Natural killer cell treated with Interleukin-12 subunit alpha and Interleukin-12 subunit beta and Interleukin-15 and Interleukin-18, amount 100 ng/mL, for 72 hours (primary cell): Measurements from ENCODE around the gene LONRF3. TPM values are rescaled to one million over a fixed set of nuclear protein-coding genes. Genes with fewer than 3 reads are reported as not detected.
"Not testable (repeated sequence)": the region's sequence is repeated elsewhere in the genome, so short reads cannot be mapped to it uniquely, and the experiment has no call there.

Experiments used
- ATAC-seq, 2 donors: fragments of 150-1000 bp; cut with Tn5 transposase in 1 of 2; sonication (Bioruptor Pico), chemical (Tn5 transposase) in 1 of 2; 2 replicates each; pipeline ENCODE4 v1.10.0; 2021
- DNase-seq: peaks from one replicate; pipeline ENCODE4 v3.0.0; 2022; ENCODE audit warnings: low spot score
- H3K27ac Mint-ChIP-seq, 2 donors: 1 replicate in 1 of 2; 2 replicates in 1 of 2; pipeline ENCODE4 v1.8.0; 2022; ENCODE audit warnings: mixed read lengths in 2 of 2, mild to moderate bottlenecking in 1 of 2, moderate library complexity in 1 of 2
- H3K27me3 Mint-ChIP-seq, 2 donors: 1 replicate in 1 of 2; 2 replicates in 1 of 2; pipeline ENCODE4 v1.8.0; 2022; ENCODE audit warnings: mixed read lengths in 2 of 2
- H3K36me3 Mint-ChIP-seq: one replicate; pipeline ENCODE4 v1.8.0; 2022; ENCODE audit warnings: mixed read lengths
- H3K4me1 Mint-ChIP-seq, 2 donors: 1 replicate in 1 of 2; 2 replicates in 1 of 2; pipeline ENCODE4 v1.8.0; 2022; ENCODE audit warnings: low read depth in 2 of 2, mixed read lengths in 2 of 2, mild to moderate bottlenecking in 1 of 2
- H3K4me3 Mint-ChIP-seq: one replicate; pipeline ENCODE4 v1.8.0; 2022; ENCODE audit warnings: mixed read lengths
- H3K9me3 Mint-ChIP-seq: 2 replicates; pipeline ENCODE4 v1.8.0; 2022; ENCODE audit warnings: mixed read lengths
- total RNA-seq, 2 donors: library from RNA; stranded (reverse); gene quantifications; one replicate each; pipeline ENCODE4 v1.2.3, GENCODE V29; 2022

Gene LONRF3
- total RNA-seq, 2 donors from 2014 or later, result 5.8 to 8.0 TPM

DNA sequence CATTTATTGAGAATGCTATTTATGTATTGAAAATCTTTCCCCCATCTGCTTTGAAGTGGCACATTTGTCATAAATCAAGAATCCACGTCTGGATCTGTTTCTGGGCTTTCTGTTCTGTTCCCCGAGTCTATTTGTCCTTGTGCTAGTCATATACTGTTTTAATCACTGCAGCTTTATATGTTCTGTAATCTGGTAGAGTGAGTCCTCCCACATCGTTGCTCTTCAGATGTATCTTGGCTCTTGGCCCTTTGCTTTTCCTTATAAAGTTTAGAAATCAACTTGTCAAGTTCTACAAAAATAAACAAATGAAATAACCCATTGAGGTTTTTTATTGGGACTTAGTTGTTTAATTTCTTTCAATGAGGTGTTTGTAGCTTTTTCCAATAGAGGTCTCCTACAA lies 29.0 kb downstream of the LONRF3 start:
- no peak for ATAC-seq
- Mint-ChIP-seq H3K36me3 (no peaks in the 10 kb centered on the region), H3K27ac (no peak overlapping the region), H3K9me3 (no peaks in the 10 kb centered on the region), H3K27me3 (peaks cover 0 to 2% of the 10 kb centered on the region in 2 donors), H3K4me3 (no peak overlapping the region), H3K4me1 (peaks cover 0 to 8% of the 10 kb centered on the region in 2 donors)
- no peak for DNase-seq

- ATAC-seq (peak; percentile 71 to 85), DNase-seq (peak; percentile 65)
- Mint-ChIP-seq H3K9me3 (no peaks in the 10 kb centered on the region), H3K27ac (no peak overlapping the region), H3K4me3 (no peak overlapping the region), H3K36me3 (no peaks in the 10 kb centered on the region), H3K27me3 (peaks cover 0 to 2% of the 10 kb centered on the region in 2 donors), H3K4me1 (peaks cover 0 to 8% of the 10 kb centered on the region in 2 donors)
These were observed 30.6 kb downstream of the LONRF3 start for GRCh38 chrX:119004920-119005524.

GRCh38 chrX:119007189-119007770 lies 32.9 kb downstream of the LONRF3 start:
- no peaks in the 10 kb centered on the region for H3K36me3 Mint-ChIP-seq
- no peak for ATAC-seq

GRCh38 chrX:119008110-119008744 lies 33.8 kb downstream of the LONRF3 start:
- DNase-seq (no peak), ATAC-seq (no peak)
- no peak overlapping the region for H3K4me3 Mint-ChIP-seq
- H3K9me3 Mint-ChIP-seq, result no peaks in the 10 kb centered on the region
- H3K4me1 Mint-ChIP-seq, result peaks cover 0 to 4% of the 10 kb centered on the region in 2 donors
- no peaks in the 10 kb centered on the region for H3K27me3 Mint-ChIP-seq
- H3K27ac Mint-ChIP-seq, result no peak overlapping the region
- no peaks in the 10 kb centered on the region for H3K36me3 Mint-ChIP-seq

More at GRCh38 chrX:119007189-119007770, 32.9 kb downstream of the LONRF3 start:
- no peaks in the 10 kb centered on the region for H3K27me3 Mint-ChIP-seq
- H3K9me3 Mint-ChIP-seq, result no peaks in the 10 kb centered on the region
- no peak overlapping the region for H3K27ac Mint-ChIP-seq
- peaks cover 0 to 4% of the 10 kb centered on the region in 2 donors for H3K4me1 Mint-ChIP-seq
- H3K4me3 Mint-ChIP-seq, result no peak overlapping the region
- no peak for DNase-seq

GRCh38 chrX:119009071-119009470 lies 34.7 kb downstream of the LONRF3 start:
- H3K27me3 Mint-ChIP-seq, result no peaks in the 10 kb centered on the region
- DNase-seq (no peak), ATAC-seq (no peak)
- peaks cover 1 to 7% of the 10 kb centered on the region in 2 donors for H3K4me1 Mint-ChIP-seq
- H3K4me3 Mint-ChIP-seq, result no peak overlapping the region
- H3K27ac Mint-ChIP-seq, result no peak overlapping the region
- no peaks in the 10 kb centered on the region for H3K9me3 Mint-ChIP-seq
- peaks cover 2% of the 10 kb centered on the region for H3K36me3 Mint-ChIP-seq

- ATAC-seq (no peak), DNase-seq (no peak)
- Mint-ChIP-seq H3K36me3 (peaks cover 6% of the 10 kb centered on the region), H3K4me1 (peaks cover 10% of the 10 kb centered on the region in 2 donors), H3K4me3 (no peak overlapping the region), H3K27me3 (peaks cover 0 to 2% of the 10 kb centered on the region in 2 donors), H3K27ac (no peak overlapping the region), H3K9me3 (no peaks in the 10 kb centered on the region)
These were observed 36.1 kb downstream of the LONRF3 start for GRCh38 chrX:119010491-119010890.

GRCh38 chrX:119013164-119013563 lies 38.7 kb downstream of the LONRF3 start:
- Mint-ChIP-seq H3K9me3 (no peaks in the 10 kb centered on the region), H3K4me3 (no peak overlapping the region), H3K27me3 (peaks cover 0 to 5% of the 10 kb centered on the region in 2 donors), H3K4me1 (peaks cover 15 to 16% of the 10 kb centered on the region in 2 donors), H3K36me3 (peaks cover 12% of the 10 kb centered on the region), H3K27ac (no peak overlapping the region)
- DNase-seq (no peak), ATAC-seq (no peak)

DNA sequence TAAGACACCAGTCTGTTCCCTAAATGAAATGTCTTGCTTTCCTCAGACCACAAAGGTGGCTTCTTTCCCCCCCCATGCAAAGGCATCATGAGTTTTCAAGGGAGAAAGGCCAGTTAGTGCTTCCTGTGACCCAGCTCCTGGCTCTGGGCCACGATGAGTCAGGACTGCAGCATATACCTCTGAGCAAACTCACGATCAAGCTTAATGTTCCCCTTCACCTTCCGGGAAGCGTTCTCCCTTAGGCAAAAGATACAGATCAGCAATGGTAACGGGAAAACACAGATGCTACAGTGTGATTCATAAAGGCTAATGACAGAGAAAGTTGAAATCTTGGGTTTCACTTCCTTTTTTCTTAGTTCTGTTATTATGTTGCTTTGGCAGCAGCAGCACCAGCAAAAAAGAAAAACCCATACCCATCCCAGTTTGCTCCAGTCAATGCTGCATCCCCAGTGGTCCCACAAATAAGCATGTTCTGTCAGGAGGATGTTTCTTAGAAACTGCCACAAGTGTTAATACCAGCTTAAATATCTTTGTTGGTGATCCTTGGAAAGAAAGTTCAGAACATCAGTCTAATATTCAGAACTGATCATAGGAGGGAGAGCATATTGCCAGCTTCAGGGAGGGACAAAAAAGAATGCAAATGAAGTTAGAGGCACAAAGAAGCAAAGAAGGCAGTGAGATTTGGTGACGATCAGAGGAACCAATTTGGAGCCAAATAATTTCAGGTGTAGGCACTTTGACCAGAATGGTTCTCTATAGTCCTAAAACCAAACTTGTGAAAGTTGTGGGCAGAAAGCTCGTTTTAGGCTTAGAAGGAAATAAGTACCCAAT lies 41.2 kb downstream of the LONRF3 start:
- peak; percentile 73 to 74 for ATAC-seq
- H3K27ac Mint-ChIP-seq, result peak overlapping the region; percentile 46 to 60
- H3K27me3 Mint-ChIP-seq, result peaks cover 0 to 7% of the 10 kb centered on the region in 2 donors
- DNase-seq, result no peak
- H3K4me1 Mint-ChIP-seq, result peaks cover 15 to 16% of the 10 kb centered on the region in 2 donors
- no peaks in the 10 kb centered on the region for H3K9me3 Mint-ChIP-seq
- peaks cover 12% of the 10 kb centered on the region for H3K36me3 Mint-ChIP-seq
- peak overlapping the region; percentile 32 for H3K4me3 Mint-ChIP-seq

- H3K4me3 Mint-ChIP-seq, result no peak overlapping the region
- DNase-seq (no peak), ATAC-seq (no peak)
- peaks cover 12% of the 10 kb centered on the region for H3K36me3 Mint-ChIP-seq
- H3K4me1 Mint-ChIP-seq, result peaks cover 15 to 16% of the 10 kb centered on the region in 2 donors
- H3K27me3 Mint-ChIP-seq, result peaks cover 0 to 7% of the 10 kb centered on the region in 2 donors
- no peak overlapping the region for H3K27ac Mint-ChIP-seq
- H3K9me3 Mint-ChIP-seq, result no peaks in the 10 kb centered on the region
These were observed 42.7 kb downstream of the LONRF3 start for GRCh38 chrX:119017077-119017476.

DNA sequence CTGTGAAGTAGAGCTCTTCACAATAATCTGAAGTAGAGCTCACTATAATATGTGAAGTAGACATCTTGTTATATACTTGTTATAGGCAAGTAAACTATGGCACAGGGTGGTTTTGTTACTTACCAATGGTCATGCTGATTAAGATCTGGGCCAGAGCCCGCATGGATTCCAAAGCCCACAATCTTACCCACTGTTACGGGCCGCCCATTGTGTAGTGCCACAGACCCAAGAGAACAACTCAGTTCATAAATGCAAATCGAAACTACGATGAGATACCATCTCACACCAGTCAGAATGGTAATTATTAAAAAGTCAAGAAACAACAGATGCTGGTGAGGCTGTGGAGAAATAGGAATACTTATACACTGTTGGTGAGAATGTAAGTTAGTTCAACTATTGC lies 51.5 kb downstream of the LONRF3 start:
- H3K27ac Mint-ChIP-seq, result no peak overlapping the region
- ATAC-seq (no peak), DNase-seq (no peak)
- no peak overlapping the region for H3K4me3 Mint-ChIP-seq
- no peaks in the 10 kb centered on the region for H3K4me1 Mint-ChIP-seq
- no peaks in the 10 kb centered on the region for H3K36me3 Mint-ChIP-seq
- no peaks in the 10 kb centered on the region for H3K9me3 Mint-ChIP-seq
- H3K27me3 Mint-ChIP-seq, result peaks cover 0 to 4% of the 10 kb centered on the region in 2 donors

DNA sequence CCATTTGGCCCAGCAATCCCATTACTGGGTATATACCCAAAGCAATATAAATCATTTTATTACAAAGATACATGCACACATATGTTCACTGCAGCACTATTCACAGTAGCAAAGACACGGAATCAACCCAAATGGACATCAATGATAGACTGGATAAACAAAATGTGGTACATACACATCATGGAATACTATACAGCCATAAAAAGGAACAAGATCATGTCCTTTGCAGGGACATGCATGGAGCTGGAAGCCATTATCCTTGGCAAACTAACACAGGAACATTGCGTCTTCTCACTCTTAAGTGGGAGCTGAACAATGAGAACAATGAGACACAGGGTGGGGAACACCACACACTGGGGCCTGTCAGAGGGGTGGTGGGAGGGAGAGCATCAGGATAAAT lies 51.9 kb downstream of the LONRF3 start:
- H3K4me1 Mint-ChIP-seq, DNase-seq, ATAC-seq, H3K36me3 Mint-ChIP-seq, H3K27ac Mint-ChIP-seq, H3K27me3 Mint-ChIP-seq, H3K4me3 Mint-ChIP-seq, H3K9me3 Mint-ChIP-seq: not testable (repeated sequence)

DNA sequence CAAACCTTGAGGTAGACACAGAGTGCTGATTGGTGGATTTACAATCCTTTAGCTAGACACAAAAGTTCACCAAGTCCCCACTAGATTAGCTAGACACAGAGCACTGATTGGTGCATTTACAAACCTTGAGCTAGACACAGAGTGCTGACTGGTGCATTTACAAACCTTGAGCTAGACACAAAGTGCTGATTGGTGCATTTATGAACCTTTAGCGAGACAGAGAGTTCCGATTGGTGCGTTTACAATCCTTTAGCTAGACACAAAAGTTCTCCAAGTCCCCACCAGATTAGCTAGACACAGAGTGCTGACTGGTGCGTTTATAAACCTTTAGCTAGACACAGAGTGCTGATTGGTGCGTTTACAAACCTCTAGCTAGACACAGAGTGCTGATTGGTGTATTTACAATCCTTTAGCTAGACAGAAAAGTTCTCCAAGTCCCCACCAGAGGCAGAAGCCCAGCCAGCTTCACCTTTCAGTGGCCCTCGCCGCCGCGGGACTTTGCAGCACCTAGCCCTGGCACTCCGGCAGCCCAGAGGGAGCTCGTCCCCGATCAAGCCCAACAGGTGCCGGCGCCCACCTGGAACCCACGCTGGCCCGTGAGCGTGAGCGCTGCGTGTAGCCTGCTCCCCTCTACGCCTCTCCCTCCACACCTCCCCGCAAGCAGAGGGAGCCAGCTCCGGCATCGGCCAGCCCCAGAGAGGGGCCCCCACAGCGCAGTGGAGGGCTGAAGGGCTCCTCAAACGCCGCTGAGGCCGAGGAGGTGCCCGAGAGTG lies 53.7 kb downstream of the LONRF3 start:
- not testable (repeated sequence) for H3K9me3 Mint-ChIP-seq, H3K36me3 Mint-ChIP-seq, DNase-seq, H3K27ac Mint-ChIP-seq, ATAC-seq, H3K27me3 Mint-ChIP-seq, H3K4me3 Mint-ChIP-seq, H3K4me1 Mint-ChIP-seq

- DNase-seq, result no peak
- H3K4me1 Mint-ChIP-seq, result no peaks in the 10 kb centered on the region
- peaks cover 0 to 5% of the 10 kb centered on the region in 2 donors for H3K27me3 Mint-ChIP-seq
- H3K36me3 Mint-ChIP-seq, result no peaks in the 10 kb centered on the region
- H3K4me3 Mint-ChIP-seq, result no peak overlapping the region
- no peaks in the 10 kb centered on the region for H3K9me3 Mint-ChIP-seq
- no peak overlapping the region for H3K27ac Mint-ChIP-seq
- no peak for ATAC-seq
These were observed 54.4 kb downstream of the LONRF3 start for GRCh38 chrX:119028733-119029330.
